ENCODE measurements around the gene ZBED2.
"Not testable (repeated sequence)": the region's sequence is repeated elsewhere in the genome, so short reads cannot be mapped to it uniquely, and the experiment has no call there.

ZBED2 gene

DNA sequence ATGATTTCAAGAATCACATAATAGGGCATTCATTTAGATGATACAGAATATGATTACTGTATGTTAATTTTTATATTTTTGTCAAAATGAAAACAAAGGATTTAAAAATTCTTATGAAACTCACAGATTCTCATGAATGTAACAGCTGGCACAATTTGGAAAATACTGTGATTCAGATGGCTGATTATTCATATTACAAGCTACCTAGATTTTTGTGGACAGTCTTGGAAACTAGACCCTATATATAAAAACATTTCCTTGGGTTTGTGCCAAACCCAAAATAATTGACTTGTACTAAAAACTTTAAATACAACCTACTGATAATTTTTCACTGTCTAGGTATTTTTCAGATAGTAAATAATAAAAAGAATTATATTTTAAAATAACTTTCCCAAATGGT is 26.2 kb downstream of the ZBED2 start:
- Histone ChIP-seq H3K27me3 (no peaks in the 10 kb centered on the region), H3K9me3 (no peaks in the 10 kb centered on the region), H3K36me3 (no peaks in the 10 kb centered on the region), H3K4me3 (ENCODE audit: low read depth in 1 of 2, low read length in 1 of 2) (no peak overlapping the region), H3K4me1 (ENCODE audit: control insufficient read depth in 1 of 2, insufficient read depth in 1 of 2, low read depth in 1 of 2, low read length in 1 of 2) (no peaks in the 10 kb centered on the region), H3K27ac (no peak overlapping the region)
- TF ChIP-seq, protein P1, sequence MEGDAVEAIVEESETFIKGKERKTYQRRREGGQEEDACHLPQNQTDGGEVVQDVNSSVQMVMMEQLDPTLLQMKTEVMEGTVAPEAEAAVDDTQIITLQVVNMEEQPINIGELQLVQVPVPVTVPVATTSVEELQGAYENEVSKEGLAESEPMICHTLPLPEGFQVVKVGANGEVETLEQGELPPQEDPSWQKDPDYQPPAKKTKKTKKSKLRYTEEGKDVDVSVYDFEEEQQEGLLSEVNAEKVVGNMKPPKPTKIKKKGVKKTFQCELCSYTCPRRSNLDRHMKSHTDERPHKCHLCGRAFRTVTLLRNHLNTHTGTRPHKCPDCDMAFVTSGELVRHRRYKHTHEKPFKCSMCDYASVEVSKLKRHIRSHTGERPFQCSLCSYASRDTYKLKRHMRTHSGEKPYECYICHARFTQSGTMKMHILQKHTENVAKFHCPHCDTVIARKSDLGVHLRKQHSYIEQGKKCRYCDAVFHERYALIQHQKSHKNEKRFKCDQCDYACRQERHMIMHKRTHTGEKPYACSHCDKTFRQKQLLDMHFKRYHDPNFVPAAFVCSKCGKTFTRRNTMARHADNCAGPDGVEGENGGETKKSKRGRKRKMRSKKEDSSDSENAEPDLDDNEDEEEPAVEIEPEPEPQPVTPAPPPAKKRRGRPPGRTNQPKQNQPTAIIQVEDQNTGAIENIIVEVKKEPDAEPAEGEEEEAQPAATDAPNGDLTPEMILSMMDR (IDR thresholded peaks at IDR 0.05), result no peak

DNA sequence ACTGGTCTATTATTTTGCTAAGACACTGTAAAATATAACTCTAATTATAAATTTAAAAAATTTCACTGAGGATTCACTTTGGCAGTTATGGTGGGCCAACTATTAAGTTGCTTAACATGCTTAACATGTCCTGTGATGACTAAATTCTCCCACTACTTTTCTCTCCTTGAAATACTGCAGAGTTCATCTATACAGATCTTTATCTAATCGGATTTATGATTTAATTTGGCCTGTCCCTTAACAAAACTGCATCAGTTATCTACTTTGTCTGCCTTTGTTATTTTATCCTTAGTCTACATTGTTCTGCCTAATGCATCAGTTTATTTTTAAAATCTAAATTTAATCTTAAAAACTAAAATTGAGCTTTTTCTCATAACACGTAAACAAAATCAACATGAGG is 26.8 kb downstream of the ZBED2 start:
- TF ChIP-seq, protein P1 (IDR thresholded peaks at IDR 0.05), result no peak
- Histone ChIP-seq H3K27me3 (no peaks in the 10 kb centered on the region), H3K36me3 (no peaks in the 10 kb centered on the region), H3K9me3 (no peaks in the 10 kb centered on the region), H3K4me1 (ENCODE audit: control insufficient read depth in 1 of 2, insufficient read depth in 1 of 2, low read depth in 1 of 2, low read length in 1 of 2) (no peaks in the 10 kb centered on the region), H3K27ac (no peak overlapping the region), H3K4me3 (ENCODE audit: low read depth in 1 of 2, low read length in 1 of 2) (no peak overlapping the region)

DNA sequence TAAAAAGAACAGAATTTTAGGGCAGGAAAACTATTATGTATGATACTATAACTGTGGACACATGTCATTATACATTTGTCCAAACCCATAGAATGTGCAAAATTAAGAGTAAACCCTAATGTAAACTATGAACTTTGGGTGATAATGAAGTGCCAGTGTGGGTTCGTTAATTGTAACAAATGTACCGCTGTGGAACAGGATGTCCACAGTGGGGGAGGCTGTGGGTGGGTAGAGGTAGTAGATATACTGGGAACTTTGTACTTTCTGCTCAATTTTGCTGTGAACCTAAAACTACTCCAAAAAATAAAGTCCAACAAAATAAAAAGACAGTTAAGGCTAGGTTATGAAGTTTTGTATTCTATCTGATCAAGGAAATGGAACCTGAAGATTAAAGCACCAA is 28.3 kb downstream of the ZBED2 start:
- Histone ChIP-seq H3K27me3 (no peaks in the 10 kb centered on the region), H3K9me3 (no peaks in the 10 kb centered on the region), H3K4me1 (ENCODE audit: control insufficient read depth in 1 of 2, insufficient read depth in 1 of 2, low read depth in 1 of 2, low read length in 1 of 2) (no peaks in the 10 kb centered on the region), H3K4me3 (ENCODE audit: low read depth in 1 of 2, low read length in 1 of 2) (no peak overlapping the region), H3K27ac (no peak overlapping the region), H3K36me3 (no peaks in the 10 kb centered on the region)
- TF ChIP-seq, protein P1 (IDR thresholded peaks at IDR 0.05), result no peak

DNA sequence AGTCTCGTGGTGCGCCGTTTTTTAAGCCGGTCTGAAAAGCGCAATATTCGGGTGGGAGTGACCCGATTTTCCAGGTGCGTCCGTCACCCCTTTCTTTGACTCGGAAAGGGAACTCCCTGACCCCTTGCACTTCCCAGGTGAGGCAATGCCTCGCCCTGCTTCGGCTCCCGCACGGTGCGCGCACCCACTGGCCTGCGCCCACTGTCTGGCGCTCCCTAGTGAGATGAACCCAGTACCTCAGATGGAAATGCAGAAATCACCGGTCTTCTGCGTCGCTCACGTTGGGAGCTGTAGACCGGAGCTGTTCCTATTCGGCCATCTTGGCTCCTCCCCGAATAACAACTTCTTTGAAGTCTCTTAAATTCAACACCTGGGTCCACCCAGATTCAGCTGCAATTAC is 33.2 kb downstream of the ZBED2 start:
- not testable (repeated sequence) for H3K27me3 ChIP-seq; H3K9me3 ChIP-seq; H3K36me3 ChIP-seq; H3K4me1 ChIP-seq (ENCODE audit: control insufficient read depth in 1 of 2, insufficient read depth in 1 of 2, low read depth in 1 of 2, low read length in 1 of 2); H3K4me3 ChIP-seq (ENCODE audit: low read depth in 1 of 2, low read length in 1 of 2); H3K27ac ChIP-seq

DNA sequence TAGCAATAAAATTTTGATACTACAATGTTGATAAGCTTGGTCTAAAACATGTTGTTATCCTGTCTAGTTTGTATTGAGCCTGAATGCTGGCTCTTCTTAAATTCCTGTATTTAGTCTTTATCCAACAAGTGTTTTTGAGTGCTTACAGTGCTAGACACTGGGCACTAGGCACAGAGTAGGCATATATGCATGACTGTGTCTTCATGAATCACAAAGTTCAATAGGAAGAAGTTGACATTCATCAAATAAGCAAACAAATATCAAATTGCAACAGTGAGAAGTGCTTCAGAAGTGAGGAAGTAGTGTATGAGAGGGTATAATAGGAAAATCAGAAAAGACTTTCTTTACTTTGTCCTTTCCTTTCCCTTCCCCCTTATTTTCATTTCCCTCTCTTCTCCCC is 46.4 kb downstream of the ZBED2 start:
- no peak overlapping the region for H3K4me3 ChIP-seq (ENCODE audit: low read depth in 1 of 2, low read length in 1 of 2)
- no peaks in the 10 kb centered on the region for H3K27me3 ChIP-seq
- no peaks in the 10 kb centered on the region for H3K36me3 ChIP-seq
- H3K4me1 ChIP-seq (ENCODE audit: control insufficient read depth in 1 of 2, insufficient read depth in 1 of 2, low read depth in 1 of 2, low read length in 1 of 2), result peaks cover 0 to 9% of the 10 kb centered on the region in 2 experiments
- no peak overlapping the region for H3K27ac ChIP-seq
- TF ChIP-seq, protein P1 (IDR thresholded peaks at IDR 0.05), result no peak
- no peaks in the 10 kb centered on the region for H3K9me3 ChIP-seq

DNA sequence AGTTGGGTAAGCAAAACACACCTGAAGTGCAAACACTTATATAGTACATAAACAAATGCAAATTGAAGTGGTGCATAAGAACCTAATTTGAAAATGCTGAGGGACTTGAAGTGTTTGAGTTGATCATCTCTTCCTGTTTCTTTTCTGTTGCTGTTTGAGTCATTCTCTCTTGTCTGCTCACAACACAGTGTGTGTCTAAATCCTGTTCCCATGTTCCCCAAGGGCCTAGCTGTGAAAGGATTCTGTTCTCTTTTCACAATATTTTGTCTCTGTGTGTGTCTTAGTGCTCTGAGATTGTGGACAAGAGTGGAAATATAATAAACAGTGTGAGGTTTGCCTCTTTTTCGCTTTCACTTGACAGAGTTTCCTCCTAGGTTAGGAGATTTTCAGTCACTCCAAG is 47.1 kb downstream of the ZBED2 start:
- H3K4me1 ChIP-seq (ENCODE audit: control insufficient read depth in 1 of 2, insufficient read depth in 1 of 2, low read depth in 1 of 2, low read length in 1 of 2), result peaks cover 0 to 9% of the 10 kb centered on the region in 2 experiments
- no peak overlapping the region for H3K4me3 ChIP-seq (ENCODE audit: low read depth in 1 of 2, low read length in 1 of 2)
- H3K36me3 ChIP-seq, result no peaks in the 10 kb centered on the region
- TF ChIP-seq, protein P1 (IDR thresholded peaks at IDR 0.05), result no peak
- no peak overlapping the region for H3K27ac ChIP-seq
- H3K9me3 ChIP-seq, result no peaks in the 10 kb centered on the region
- H3K27me3 ChIP-seq, result no peaks in the 10 kb centered on the region
